ENCODE measurements around the gene SMAD5.

Gene SMAD5

DNA sequence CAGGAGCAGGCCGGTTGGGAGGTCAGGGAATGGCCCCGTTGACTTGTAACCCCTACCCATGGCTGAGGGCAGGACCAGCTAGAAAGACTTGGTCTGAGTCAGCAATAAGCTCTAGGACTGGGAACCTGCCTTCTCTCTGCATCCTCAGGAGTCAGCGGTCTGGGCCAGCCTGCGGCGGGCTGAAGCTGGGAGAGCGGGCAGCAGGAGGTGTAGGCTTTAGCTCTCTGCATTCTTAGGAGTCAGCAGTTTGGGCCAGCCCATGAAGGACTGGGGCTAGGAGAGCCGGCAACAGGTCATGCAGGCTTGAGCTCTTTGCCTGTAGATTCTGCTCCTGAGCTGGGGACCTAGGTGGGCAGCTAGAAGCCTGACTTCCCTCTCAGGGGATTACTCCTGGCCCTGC lies 66.8 kb downstream of the SMAD5 start:
- DNase-seq = no peak

DNA sequence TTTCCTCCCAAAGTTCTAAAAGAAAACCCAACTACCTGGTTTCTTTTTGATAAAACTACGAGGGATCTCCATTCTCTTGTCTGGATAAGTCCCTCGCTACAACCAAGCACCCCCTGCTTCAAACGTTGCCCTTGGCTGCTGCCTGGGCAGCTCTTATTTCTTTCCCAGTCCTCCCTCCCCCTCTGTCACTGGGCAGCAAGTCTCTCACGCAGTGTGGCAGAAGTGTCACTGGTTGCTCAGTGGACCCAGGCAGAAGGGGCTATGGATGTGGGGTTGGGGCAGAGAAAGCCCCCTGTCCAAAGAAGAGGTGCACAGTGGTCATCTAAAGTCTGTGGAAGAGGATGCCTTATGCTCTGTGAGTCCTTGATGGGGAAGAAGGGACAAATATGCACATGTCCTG lies 67.5 kb downstream of the SMAD5 start:
- no peak for DNase-seq

DNA sequence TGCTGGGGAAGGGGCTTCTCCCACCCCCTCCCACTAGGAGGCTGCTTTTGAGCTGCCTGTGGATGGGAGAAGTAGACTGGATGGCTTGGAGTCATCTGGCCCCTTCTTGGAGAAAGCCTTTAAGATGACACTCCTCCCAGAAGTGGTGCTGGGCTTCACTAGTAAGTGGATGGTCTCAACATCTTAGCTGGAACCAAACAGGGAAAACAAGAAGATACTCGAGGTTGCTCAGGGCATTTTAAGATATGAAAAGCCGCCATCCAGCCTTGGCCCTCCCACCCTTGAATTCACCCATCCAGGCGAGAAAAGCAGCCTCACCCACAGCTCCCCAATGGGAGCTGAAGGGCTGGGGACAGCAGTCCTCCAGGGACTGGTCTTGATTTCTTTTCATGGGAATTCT lies 68.1 kb downstream of the SMAD5 start:
- DNase-seq = no peak

DNA sequence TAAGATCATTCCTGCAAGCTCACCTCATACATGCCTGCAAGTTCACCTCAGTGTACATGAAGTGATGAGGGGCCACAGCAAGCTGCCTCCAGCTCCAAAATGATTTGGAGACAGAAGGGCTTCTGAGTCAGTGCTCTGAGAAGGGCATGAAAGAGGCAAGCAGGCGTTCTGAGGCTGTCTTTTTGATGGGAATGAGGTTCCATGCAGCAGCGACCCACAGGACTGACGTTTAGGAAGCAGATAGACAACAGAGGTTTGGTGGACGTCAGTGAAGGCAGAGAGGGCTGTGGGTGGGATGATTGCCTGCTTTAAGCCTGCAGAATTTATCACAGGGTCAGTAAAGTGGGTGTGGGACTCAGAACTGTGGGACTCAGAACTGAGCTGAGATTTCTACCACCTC lies 69.2 kb downstream of the SMAD5 start:
- no peak for DNase-seq

DNA sequence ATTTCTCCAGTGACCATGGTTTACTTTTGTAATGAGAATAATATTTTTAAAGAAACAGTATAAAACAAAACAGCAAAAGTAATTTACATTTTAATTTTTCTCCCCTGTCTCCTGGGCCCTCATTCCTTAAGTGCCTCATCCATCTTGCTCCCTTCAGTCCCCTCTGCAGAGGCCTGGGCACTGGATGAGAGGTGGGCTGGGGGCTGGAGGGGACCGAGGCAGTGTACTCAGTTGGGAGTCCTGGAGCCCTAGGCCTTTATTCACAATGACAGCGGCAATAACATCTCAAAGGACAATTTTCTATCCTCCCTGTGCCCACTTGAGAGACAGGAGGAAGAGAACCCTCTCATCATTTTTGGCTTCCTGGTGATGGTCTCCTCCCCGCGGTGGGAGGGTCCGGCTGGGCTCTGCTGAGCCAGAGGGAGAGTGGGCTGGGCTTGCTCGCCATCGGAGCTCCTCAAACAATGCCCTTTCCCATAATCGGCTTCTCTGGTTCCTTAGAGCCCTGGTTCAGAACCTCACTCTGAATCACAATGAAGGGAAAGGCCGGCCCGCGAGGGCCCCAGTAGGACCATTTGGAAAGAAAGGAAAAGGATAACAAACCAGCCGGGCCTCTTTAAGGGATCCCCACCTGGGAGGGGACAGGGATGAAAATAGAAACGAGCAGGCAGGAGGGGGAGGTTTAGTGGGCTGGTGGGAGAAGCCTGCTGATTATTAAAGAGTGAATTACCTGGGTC lies 70.0 kb downstream of the SMAD5 start:
- no peak for DNase-seq

DNA sequence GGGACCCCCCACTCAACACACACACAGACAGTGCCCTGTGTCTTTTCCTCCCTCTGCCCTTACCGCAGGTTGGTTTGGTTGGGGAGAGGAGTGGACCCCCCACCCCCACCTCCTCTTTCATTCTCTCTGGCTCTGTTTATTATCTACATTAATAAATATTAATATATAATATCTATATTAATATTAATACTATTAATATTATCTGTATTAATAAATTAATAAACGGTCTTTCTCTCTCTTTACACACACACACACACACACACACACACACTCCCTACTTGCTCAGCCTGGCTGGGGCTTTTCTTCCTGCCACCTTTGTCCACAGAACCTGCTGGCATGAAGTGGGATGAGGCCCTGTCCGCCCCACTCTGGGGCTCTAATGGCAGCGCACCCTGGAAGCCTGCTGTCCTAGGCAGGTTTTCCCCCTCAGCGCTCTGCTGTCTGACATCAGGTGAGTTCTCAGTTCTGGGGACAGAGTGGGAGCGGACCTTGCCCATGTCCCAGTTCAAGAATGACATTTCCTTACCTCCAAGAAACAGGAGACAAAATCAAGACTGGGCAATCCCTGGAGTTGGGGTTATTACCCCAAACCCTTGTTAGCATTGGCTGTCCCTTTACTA lies 70.8 kb downstream of the SMAD5 start:
- DNase-seq = no peak

DNA sequence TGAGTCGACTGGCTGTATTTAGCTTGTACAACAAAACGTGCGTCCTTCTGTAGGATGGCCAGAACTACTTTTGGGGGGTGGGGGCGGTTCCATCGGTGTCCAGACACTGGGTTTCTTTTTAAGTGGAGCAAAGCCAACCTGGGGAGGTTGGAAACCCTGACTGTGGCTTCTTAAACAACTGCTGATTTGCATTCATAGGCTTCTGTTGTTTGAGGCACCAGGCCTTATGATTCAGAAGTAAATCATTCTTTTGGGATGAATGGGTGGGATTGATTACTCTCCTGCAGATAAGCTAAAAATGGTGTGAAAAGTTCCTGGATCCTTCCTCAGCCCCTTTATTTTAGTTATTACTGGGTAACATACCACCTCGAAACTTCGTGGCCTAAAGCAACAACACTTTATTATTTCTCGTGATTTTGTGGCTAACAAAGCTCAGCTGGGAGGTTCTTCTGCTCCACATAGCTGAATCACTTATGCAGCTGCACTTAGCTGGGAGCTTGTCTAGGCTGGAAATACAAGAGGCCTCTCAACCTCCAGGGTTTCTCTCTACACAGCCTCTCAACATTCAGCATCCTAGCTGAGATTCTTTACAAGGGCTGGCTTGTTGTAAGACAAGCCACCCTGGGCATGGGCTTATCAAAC lies 72.5 kb downstream of the SMAD5 start:
- DNase-seq = no peak

DNA sequence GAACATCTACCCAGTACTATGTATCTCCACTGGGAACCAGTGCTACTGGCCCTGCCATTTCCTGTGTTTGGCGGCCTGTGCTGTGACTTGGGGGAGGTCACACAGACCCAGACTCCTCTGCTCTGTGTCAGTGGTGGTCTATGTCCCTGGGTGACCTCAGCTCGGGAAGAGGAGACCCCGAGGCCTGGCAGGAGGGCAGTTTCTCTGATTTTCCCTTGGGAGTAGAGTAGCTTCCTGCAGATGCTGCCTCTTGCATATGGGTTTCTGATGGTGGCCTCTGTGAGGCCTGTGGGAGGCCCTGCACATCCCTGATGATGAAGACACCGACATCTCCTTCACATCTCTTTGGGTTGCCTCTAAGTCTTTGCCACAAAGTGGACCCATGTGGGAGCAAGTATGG lies 73.3 kb downstream of the SMAD5 start:
- no peak for DNase-seq

DNA sequence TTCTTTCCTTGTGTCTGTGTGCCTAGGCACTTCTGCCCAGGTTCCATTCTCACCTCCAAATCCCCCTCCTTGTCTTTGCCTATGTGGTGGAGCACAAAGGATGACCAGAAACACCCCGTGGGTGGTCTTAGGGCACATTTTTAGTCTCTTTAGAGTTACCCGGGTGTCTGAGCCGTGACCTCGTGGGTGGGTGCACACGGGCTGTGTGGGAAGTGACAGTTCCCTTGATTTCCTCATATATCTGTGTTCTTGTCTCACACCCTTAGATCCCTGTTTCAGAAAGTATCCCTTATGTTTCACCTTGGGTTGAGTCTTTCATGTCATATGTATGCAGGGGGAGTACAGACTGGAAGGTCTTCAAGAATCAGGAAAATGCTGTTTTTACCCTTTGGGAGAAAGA lies 73.7 kb downstream of the SMAD5 start:
- DNase-seq = no peak

DNA sequence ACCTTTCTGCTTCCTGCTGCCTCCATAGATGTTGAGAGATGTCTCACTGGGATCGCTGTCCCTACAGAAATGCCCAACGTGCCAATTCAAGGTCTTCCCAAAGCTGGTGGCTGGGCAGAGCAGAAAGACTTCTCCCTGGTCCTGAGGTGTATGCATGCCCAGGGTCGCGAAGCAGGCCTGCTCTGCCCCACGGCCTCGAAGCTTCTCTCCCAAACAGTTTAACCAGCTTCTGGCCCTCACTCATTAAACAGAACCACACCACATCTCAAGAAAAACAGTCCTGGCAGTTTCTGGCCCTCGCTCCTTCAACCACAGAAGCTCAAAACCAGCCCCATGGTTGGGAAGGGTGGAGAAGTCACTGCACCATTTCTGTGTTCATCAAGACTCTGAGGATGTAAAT lies 75.0 kb downstream of the SMAD5 start:
- no peak for DNase-seq

DNA sequence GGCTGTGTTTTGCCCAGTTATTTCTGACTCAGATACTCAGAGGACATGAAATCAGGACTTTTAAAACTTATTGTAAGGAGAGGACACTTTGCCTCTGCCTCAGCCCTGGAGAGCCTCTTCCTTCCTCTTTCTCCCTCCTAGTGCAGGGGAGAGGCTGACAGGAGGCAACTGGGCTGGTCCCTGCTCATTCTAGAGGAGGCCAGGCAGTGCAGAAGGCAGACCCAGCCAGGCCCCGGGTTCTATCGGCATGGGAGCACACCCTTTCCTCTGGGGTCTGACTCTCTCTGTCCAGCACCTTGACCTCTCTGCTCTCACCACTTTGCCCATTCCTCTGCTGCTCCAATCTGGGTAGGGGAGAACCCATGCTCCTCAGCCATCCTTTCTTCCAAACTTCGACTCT lies 76.3 kb downstream of the SMAD5 start:
- no peak for DNase-seq

DNA sequence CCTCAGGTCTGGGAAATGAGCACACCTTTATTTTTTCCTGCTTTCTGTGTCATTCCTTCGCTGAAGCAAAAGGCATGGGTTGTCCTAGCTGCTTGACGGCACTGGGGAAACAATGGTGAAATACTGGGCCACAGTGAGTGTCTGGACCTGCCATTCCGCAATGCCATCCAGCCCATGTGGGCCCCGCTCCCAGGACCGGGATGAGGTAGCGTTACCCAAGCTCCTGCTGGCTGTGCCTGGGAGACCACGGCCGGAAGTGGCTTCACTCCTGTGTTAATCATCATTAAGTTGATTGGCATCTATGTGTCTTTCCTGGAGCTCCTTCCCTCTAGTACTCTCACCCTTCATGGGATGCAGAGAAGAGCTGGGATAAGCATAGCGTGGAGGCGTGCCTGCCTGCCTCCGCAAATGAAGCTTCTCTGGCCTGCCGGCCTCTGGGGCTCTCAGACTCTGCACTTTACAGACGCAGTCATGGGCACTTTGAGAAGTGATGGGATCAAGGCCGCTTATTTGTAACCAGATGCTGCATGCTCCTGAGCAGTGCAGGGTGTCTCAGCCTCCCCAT lies 76.8 kb downstream of the SMAD5 start:
- DNase-seq = no peak

DNA sequence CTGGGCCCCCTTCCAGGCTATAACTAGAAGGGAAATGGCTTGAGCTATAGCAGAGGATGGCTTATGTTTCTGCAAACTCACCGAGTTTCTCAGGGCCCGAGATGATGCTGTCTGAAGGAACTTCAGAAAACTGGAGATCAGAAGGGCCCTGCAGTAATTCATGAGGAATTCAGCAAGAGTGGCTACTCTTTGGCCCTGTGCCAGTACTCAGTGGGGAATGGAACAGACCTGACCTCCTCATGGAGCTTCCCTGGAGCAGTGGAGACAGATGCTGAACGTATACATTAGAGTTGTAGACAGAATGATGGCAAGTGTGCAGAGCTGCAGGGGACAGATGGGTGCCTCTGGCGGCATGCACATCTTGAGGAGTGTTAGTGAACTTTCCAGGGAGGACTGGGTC lies 77.6 kb downstream of the SMAD5 start:
- DNase-seq = no peak

DNA sequence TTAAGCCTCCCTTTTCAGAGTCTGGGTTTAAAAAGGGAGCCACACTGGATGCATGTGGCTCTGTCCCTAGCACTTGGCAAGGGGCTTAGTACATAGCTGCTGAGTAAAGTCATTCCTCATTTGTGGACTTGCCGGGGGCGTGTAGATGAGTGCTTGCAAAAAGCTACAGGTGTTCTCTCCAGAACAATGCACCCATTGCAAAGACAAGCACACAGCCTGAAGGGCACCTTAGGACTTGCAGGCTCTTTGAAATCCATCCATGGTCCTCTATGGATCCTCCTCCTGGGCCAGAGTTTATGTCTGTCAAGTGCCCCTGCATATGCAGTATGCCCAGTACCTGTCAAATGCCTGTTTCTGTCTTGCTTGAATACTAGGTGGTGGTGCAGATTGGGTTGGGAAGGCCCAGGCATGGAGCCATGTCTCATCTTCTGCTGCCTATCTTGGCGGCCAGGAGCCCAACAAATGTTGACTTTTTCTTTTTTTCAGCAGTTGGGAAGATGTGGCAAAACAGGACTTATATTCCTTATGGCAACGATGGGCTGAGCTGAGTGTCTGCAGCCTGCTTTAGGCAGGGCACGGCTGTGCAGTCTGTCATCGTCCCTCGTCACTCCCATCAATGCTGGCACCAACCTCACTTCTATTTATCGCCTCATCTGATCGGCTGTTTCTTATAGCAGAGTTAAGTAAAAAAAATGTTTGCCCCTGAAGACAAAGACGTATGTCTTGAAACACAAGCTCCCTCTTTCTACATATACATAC lies 78.8 kb downstream of the SMAD5 start:
- DNase-seq = no peak

DNA sequence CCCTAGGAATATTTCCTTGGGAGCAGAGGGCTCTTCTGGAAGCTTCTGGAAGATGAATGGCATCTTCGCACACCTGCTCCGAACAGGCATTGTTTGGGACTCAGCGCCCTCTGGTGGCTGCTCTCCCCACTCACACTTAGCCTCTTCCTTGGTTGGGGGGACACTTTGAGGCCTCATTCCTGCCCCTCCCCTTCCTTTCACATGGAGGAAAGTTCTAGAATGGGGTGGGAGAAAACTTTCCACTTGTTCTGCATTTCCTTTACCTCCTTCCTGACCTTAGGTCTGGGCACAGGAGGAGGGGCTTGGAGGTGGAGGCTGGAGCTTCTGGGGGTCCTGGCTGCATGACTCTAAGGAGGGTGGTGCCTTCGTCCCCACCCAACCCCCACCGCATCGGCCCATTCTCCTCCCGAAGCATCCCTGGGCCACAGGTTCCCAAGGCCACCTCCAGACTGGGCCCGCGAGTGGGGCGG lies 79.6 kb downstream of the SMAD5 start:
- peak; percentile 50 for DNase-seq

DNA sequence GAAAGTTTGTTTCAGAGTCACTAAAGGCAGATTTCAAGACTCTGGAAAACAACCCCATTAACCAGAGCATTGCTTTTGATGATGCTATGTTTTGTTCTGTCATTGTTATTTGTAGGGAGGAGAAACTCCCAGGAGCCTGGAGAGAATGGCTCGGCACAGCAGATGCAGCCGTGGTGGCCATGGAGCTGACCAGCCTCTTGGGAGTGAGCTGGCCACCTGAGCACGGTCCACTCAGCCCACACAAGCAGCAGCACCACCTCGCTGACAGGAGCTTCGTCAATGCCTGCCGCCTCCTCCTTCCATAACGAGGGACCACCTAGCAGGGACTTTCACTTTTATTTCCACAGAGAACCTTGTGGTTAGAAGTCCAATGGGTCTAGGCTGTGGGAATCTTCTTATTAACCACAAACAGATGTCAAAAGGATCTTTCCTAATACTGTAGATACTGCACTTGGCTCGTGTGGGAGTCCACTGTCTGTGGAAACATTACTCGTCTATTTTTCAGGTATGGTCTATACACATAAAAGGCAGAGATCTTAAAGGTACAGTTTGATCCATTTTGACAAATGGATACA lies 81.4 kb downstream of the SMAD5 start:
- DNase-seq = no peak

DNA sequence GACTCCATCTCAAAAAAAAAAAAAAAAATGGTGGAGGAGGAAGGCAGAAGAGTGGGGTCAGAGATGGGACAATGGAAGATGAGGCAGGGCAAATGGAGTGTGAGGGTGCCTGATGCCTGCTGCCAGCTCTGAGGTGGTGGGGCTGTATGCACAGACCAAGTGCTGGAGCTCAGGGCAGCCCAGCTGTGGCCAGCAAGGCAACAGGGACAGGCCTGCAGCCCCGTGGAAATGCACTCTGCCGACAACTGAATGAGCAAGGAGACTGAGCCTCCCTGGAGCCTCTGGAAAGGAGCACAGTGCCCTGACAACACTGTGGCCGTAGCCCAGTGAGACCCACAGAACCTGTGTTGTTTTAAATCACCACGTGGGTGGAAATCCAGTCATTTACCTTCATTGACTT lies 83.2 kb downstream of the SMAD5 start:
- no peak for DNase-seq

DNA sequence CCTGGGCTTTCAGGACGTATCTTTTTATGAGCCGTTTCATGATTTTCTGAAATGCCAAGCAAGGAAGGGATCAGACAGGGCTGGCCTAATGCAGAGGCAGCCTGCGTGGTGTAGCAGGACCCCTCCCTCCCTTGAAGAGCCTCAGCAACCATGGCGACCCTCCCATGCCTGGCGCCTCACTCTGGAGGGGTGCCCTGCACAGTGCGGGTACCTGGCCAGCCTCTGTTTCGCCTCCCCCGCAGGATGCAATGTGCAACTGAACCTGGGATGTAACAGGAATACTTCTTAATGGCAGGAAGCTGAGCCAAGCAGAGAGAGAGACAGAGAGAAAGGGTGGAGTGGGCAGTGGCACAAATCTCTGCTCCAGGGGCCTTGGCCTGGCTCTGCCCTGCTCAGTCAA lies 83.6 kb downstream of the SMAD5 start:
- no peak for DNase-seq

DNA sequence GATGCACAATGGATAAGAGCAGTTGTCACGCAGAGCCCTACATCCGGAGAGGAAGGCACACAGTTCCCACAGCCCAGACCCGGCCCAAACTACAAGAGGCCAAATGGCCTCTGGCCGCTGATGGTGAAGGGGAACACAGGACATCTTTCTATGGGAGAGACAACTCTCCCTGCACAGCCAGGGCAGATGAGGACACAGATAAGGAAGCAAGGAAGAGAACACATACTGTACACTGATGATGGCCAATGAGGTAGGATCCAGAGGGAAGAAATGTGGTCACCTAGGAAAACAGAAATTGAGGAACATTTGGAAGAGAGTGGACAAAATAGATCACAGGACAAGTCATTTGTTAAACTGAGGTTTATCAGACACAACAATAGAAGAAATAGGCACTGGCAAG lies 88.7 kb downstream of the SMAD5 start:
- DNase-seq = no peak

DNA sequence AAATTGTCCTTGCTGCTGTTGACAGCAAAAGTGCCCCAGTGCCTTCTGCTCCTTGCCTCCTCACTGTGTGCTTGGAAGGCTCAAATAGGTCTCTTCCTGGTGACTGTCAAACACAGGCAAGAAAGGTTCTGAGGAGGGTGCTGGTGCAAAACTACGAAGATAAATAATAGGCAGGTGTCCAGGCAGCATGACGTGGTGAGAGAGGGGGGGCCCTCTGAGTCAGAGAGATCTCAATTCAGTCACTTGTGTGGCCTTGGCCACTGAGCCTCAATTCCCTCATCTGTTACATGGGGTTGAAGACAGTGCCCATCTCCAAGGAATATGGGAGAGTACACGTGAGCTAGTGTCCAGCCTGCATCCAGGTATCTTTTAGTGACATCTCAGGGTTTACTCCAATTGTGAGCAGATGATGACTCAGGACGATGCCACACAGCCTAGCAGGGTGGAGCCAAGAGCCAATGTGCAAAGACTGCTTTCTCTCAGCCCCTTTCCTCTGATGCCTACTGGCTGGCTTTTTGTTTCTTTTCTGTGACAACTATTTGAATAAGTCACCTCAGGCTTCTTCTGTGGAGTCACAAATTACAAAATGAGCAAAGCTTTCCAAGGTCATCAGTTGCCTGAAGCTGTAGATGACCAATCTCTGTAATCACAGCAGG lies 90.1 kb downstream of the SMAD5 start:
- DNase-seq = no peak

DNA sequence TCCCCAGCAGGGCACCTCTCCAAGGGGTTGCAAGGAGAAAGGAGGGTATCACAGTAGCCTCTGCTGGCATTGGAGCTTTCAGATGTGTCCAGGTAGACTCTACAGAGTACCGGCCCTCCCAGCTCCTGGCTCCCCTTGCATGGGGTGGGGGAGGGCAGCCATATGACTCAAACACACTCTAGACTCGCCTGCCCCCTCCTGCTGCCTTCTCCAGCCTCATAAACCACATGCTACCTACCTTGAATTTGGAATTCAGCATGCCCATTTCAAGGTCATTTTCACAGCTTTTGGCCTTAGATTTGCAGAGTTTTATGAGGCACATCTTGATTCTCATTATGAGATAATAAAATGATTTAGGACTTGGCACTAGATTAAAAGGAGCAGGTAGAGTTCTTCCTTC lies 93.2 kb downstream of the SMAD5 start:
- DNase-seq = no peak

DNA sequence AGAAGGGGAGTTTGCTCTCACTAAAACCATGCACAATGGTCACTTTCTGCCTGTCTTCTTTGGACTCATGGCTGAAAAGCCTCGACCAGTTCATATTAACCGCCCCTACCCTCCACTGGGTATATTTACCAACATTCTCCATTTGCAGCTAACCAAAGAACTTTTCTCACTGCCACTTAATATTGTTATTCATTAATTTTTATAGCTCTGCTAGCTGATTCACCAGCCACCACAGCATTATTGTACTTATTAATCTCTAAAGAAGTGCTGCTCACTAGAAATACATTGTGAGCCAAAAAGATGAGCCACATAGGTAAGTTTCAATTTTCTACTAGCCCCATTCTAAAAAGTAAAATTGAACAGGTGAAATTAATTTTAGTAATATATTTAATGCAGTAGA lies 93.8 kb downstream of the SMAD5 start:
- no peak for DNase-seq

Data from CD4-positive, alpha-beta T cell treated with Interleukin-6 for 4 hours (primary cell).